ENCODE data around the gene CRTC3.

Gene CRTC3

GRCh38 chr15:90607361-90607760 is 77.6 kb downstream of the CRTC3 start:
- H3K9ac ChIP-seq (ENCODE audit: insufficient read length, low read depth) = peak overlapping the region; percentile 59

GRCh38 chr15:90609242-90610180 is 79.8 kb downstream of the CRTC3 start:
- peak; percentile 54 for DNase-seq (ENCODE audit: low read depth, low spot score)
- H3K27me3 ChIP-seq (ENCODE audit: insufficient read depth, insufficient read length) = no peaks in the 10 kb centered on the region
- no peak for TF ChIP-seq ZNF274 (IDR thresholded peaks at IDR 0.05; ENCODE audit: low read depth, low read length)
- no peak for TF ChIP-seq YY1 (IDR thresholded peaks at IDR 0.05; ENCODE audit: insufficient read depth, insufficient read length)
- TF ChIP-seq SUZ12 (IDR thresholded peaks at IDR 0.05; ENCODE audit: extremely low read depth, insufficient read depth, insufficient read length) = no peak
- H3K36me3 ChIP-seq (ENCODE audit: insufficient read depth, insufficient read length, low read length) = peaks cover 13% of the 10 kb centered on the region
- peaks cover 23% of the 10 kb centered on the region for H3K4me1 ChIP-seq (ENCODE audit: insufficient read depth, insufficient read length)
- peak overlapping the region; percentile 58 for H3K9ac ChIP-seq (ENCODE audit: insufficient read length, low read depth)
- no peak overlapping the region for H3K4me3 ChIP-seq (ENCODE audit: insufficient read length, low read depth)
- no peaks in the 10 kb centered on the region for H3K9me3 ChIP-seq (ENCODE audit: insufficient read depth, low read length)

More at GRCh38 chr15:90607361-90607760, 77.6 kb downstream of the CRTC3 start:
- DNase-seq (ENCODE audit: low read depth, low spot score) = no peak
- Histone ChIP-seq H3K4me1 (ENCODE audit: insufficient read depth, insufficient read length) (peaks cover 23% of the 10 kb centered on the region), H3K4me3 (ENCODE audit: insufficient read length, low read depth) (no peak overlapping the region), H3K9me3 (ENCODE audit: insufficient read depth, low read length) (no peaks in the 10 kb centered on the region), H3K36me3 (ENCODE audit: insufficient read depth, insufficient read length, low read length) (peaks cover 10% of the 10 kb centered on the region), H3K27me3 (ENCODE audit: insufficient read depth, insufficient read length) (no peaks in the 10 kb centered on the region)
- TF ChIP-seq YY1 (IDR thresholded peaks at IDR 0.05; ENCODE audit: insufficient read depth, insufficient read length) (no peak), ZNF274 (IDR thresholded peaks at IDR 0.05; ENCODE audit: low read depth, low read length) (no peak), SUZ12 (IDR thresholded peaks at IDR 0.05; ENCODE audit: extremely low read depth, insufficient read depth, insufficient read length) (no peak)

GRCh38 chr15:90610190-90610589 is 80.5 kb downstream of the CRTC3 start:
- H3K4me1 ChIP-seq (ENCODE audit: insufficient read depth, insufficient read length) = peaks cover 23% of the 10 kb centered on the region
- H3K36me3 ChIP-seq (ENCODE audit: insufficient read depth, insufficient read length, low read length) = peaks cover 16% of the 10 kb centered on the region
- H3K9me3 ChIP-seq (ENCODE audit: insufficient read depth, low read length) = no peaks in the 10 kb centered on the region
- no peak overlapping the region for H3K9ac ChIP-seq (ENCODE audit: insufficient read length, low read depth)
- no peak overlapping the region for H3K4me3 ChIP-seq (ENCODE audit: insufficient read length, low read depth)
- TF ChIP-seq SUZ12 (IDR thresholded peaks at IDR 0.05; ENCODE audit: extremely low read depth, insufficient read depth, insufficient read length) = no peak
- TF ChIP-seq YY1 (IDR thresholded peaks at IDR 0.05; ENCODE audit: insufficient read depth, insufficient read length) = no peak
- no peak for TF ChIP-seq ZNF274 (IDR thresholded peaks at IDR 0.05; ENCODE audit: low read depth, low read length)
- no peaks in the 10 kb centered on the region for H3K27me3 ChIP-seq (ENCODE audit: insufficient read depth, insufficient read length)
- DNase-seq (ENCODE audit: low read depth, low spot score) = no peak

GRCh38 chr15:90611157-90611556 is 81.4 kb downstream of the CRTC3 start:
- no peak for TF ChIP-seq SUZ12 (IDR thresholded peaks at IDR 0.05; ENCODE audit: extremely low read depth, insufficient read depth, insufficient read length)
- TF ChIP-seq YY1 (IDR thresholded peaks at IDR 0.05; ENCODE audit: insufficient read depth, insufficient read length) = no peak
- TF ChIP-seq ZNF274 (IDR thresholded peaks at IDR 0.05; ENCODE audit: low read depth, low read length) = no peak
- Histone ChIP-seq H3K4me3 (ENCODE audit: insufficient read length, low read depth) (no peak overlapping the region), H3K4me1 (ENCODE audit: insufficient read depth, insufficient read length) (peaks cover 23% of the 10 kb centered on the region), H3K36me3 (ENCODE audit: insufficient read depth, insufficient read length, low read length) (peaks cover 19% of the 10 kb centered on the region), H3K9ac (ENCODE audit: insufficient read length, low read depth) (no peak overlapping the region), H3K9me3 (ENCODE audit: insufficient read depth, low read length) (no peaks in the 10 kb centered on the region), H3K27me3 (ENCODE audit: insufficient read depth, insufficient read length) (no peaks in the 10 kb centered on the region)
- no peak for DNase-seq (ENCODE audit: low read depth, low spot score)

GRCh38 chr15:90617171-90617570 is 87.4 kb downstream of the CRTC3 start:
- Histone ChIP-seq H3K36me3 (ENCODE audit: insufficient read depth, insufficient read length, low read length) (peaks cover 14% of the 10 kb centered on the region), H3K27me3 (ENCODE audit: insufficient read depth, insufficient read length) (no peaks in the 10 kb centered on the region), H3K4me3 (ENCODE audit: insufficient read length, low read depth) (no peak overlapping the region), H3K9me3 (ENCODE audit: insufficient read depth, low read length) (no peaks in the 10 kb centered on the region), H3K4me1 (ENCODE audit: insufficient read depth, insufficient read length) (no peaks in the 10 kb centered on the region), H3K9ac (ENCODE audit: insufficient read length, low read depth) (no peak overlapping the region)
- TF ChIP-seq YY1 (IDR thresholded peaks at IDR 0.05; ENCODE audit: insufficient read depth, insufficient read length) (no peak), SUZ12 (IDR thresholded peaks at IDR 0.05; ENCODE audit: extremely low read depth, insufficient read depth, insufficient read length) (no peak), ZNF274 (IDR thresholded peaks at IDR 0.05; ENCODE audit: low read depth, low read length) (no peak)
- DNase-seq (ENCODE audit: low read depth, low spot score) = no peak

- Histone ChIP-seq H3K4me1 (ENCODE audit: insufficient read depth, insufficient read length) (no peaks in the 10 kb centered on the region), H3K9ac (ENCODE audit: insufficient read length, low read depth) (no peak overlapping the region), H3K4me3 (ENCODE audit: insufficient read length, low read depth) (no peak overlapping the region), H3K9me3 (ENCODE audit: insufficient read depth, low read length) (no peaks in the 10 kb centered on the region), H3K36me3 (ENCODE audit: insufficient read depth, insufficient read length, low read length) (peaks cover 10% of the 10 kb centered on the region), H3K27me3 (ENCODE audit: insufficient read depth, insufficient read length) (no peaks in the 10 kb centered on the region)
- DNase-seq (ENCODE audit: low read depth, low spot score) = no peak
- TF ChIP-seq YY1 (IDR thresholded peaks at IDR 0.05; ENCODE audit: insufficient read depth, insufficient read length) = no peak
- no peak for TF ChIP-seq ZNF274 (IDR thresholded peaks at IDR 0.05; ENCODE audit: low read depth, low read length)
- TF ChIP-seq SUZ12 (IDR thresholded peaks at IDR 0.05; ENCODE audit: extremely low read depth, insufficient read depth, insufficient read length) = no peak
Measured at GRCh38 chr15:90617668-90618097, 88.0 kb downstream of the CRTC3 start.

All from NT2/D1 (cell line).